Testis (tissue), 3 donors: ENCODE data around the gene BIRC7. TPM values are rescaled to one million over a fixed set of nuclear protein-coding genes. Genes with fewer than 3 reads are reported as not detected.
A peak's percentile ranks its signal among the peaks of the same experiment; 100 is the strongest.

Experiments
- DNase-seq: peaks from one replicate; pipeline ENCODE4 v3.0.0-alpha.2; 2019
- H3K27ac ChIP-seq, 2 donors: fragments of 200-600 bp; sonication (generic); one replicate each; pipeline ENCODE4 v1.5.1; 2019
- H3K27me3 ChIP-seq: fragments of 200-600 bp; sonication (generic); one replicate; pipeline ENCODE4 v1.5.1; 2019
- H3K36me3 ChIP-seq: fragments of 200-600 bp; sonication (generic); one replicate; pipeline ENCODE4 v1.5.1; 2017; ENCODE audit warnings: low read depth; ENCODE audit errors: missing control alignments
- H3K4me1 ChIP-seq: fragments of 200-600 bp; sonication (generic); one replicate; pipeline ENCODE4 v1.5.1; 2019
- H3K4me3 ChIP-seq, 2 donors: fragments of 200-600 bp; sonication (generic); one replicate each; pipeline ENCODE4 v1.5.1; 2017 to 2019
- H3K9me3 ChIP-seq: fragments of 200-600 bp; sonication (generic); one replicate; pipeline ENCODE4 v1.5.1; 2017
- POLR2A ChIP-seq: fragments of 450-650 bp; IDR thresholded peaks from one replicate; pipeline ENCODE4 v1.6.1; 2017; ENCODE audit warnings: antibody characterized with exemption, mild to moderate bottlenecking, moderate library complexity
- WGBS, 2 donors: methylation state at CpG; one replicate each; pipeline ENCODE4 v1.1.5; 2018; 5-methylcytosine and 5-hydroxymethylcytosine counted together
- intact Hi-C: fragments of 100-400 bp; cut with DNase I; formaldehyde crosslinking; loops from one replicate; pipeline ENCODE4 v1.15.1; 2023; ENCODE audit warnings: low total_unique reads
- polyA plus RNA-seq: library from polyadenylated mRNA; stranded (reverse); fragments of 350-450 nt; fragmentation: Illumina TruSeq; extraction: RNeasy Lipid Tissue Mini Kit (QIAGEN cat#74804); gene quantifications from one replicate; pipeline ENCODE4 v1.2.3, GENCODE V29; 2014; ENCODE audit warnings: low read depth, low replicate concordance; ENCODE audit not compliant: insufficient read depth
- total RNA-seq, 2 donors: library from RNA; depleted of rRNA; stranded (reverse); fragments of >200 nt; gene quantifications; one replicate each; pipeline ENCODE4 v1.2.3, GENCODE V29; 2016
- TF ChIP-seq, protein P1 (sequence below), 3 experiments: fragments of 450-650 bp in 2 of 3; fragments of 200-600 bp in 1 of 3; sonication (generic) in 1 of 3; IDR thresholded peaks; one replicate each; pipeline ENCODE4 v1.5.1; 2016 to 2019; ENCODE audit warnings: antibody characterized with exemption in 3 of 3, mild to moderate bottlenecking in 2 of 3, moderate library complexity in 1 of 3

The BIRC7 gene
- total and polyA plus RNA-seq, 3 donors from 2014 or later, result 0.24 to 0.33 (median 0.25) TPM

DNA sequence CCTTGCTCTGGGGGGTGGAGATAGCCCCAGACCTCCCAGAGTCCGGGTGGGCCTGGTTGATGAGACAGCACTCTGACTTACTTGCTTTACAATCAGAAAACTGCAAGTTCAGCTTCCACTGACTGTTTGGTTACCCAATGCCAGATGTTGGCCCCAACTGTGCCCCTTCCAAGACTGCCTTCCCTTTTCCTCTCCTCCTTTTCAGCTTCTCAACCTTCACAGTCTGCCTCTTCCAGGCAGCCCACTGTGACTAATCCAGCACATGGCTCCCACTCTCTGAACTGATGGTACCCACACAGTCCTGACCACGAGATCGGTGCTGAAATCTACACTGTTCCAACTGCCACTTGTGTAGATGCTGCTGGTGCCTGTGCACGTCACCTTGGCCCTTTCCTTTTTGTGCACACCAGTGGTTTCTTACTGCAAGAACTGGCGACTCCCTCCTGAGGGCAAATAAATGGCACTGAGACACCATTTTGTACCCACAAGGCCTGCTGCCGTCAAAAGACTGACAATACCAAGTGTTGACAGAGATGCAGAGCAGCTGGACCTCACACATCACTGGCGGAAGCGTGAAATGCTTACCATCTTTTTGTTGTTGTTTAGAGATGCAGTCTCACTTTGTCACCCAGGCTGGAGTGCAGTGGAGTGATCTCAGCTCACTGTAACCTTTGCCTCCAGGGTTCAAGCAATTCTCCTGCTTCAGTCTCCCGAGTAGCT is 35.1 kb downstream of the BIRC7 start:
- 88 to 90% methylated on average over 9 of the region's 9 CpGs for WGBS, 2 donors
- TF ChIP-seq POLR2A, result no peak
- TF ChIP-seq, protein P1, sequence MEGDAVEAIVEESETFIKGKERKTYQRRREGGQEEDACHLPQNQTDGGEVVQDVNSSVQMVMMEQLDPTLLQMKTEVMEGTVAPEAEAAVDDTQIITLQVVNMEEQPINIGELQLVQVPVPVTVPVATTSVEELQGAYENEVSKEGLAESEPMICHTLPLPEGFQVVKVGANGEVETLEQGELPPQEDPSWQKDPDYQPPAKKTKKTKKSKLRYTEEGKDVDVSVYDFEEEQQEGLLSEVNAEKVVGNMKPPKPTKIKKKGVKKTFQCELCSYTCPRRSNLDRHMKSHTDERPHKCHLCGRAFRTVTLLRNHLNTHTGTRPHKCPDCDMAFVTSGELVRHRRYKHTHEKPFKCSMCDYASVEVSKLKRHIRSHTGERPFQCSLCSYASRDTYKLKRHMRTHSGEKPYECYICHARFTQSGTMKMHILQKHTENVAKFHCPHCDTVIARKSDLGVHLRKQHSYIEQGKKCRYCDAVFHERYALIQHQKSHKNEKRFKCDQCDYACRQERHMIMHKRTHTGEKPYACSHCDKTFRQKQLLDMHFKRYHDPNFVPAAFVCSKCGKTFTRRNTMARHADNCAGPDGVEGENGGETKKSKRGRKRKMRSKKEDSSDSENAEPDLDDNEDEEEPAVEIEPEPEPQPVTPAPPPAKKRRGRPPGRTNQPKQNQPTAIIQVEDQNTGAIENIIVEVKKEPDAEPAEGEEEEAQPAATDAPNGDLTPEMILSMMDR (IDR thresholded peaks at IDR 0.05), result no peak
- H3K4me3 ChIP-seq, result no peak overlapping the region
- intact Hi-C loops, result no loop called here
- no peaks in the 10 kb centered on the region for H3K27me3 ChIP-seq
- H3K9me3 ChIP-seq, result no peaks in the 10 kb centered on the region
- peaks cover 17% of the 10 kb centered on the region for H3K4me1 ChIP-seq
- H3K27ac ChIP-seq, result no peak overlapping the region
- DNase-seq, result no peak
- no peaks in the 10 kb centered on the region for H3K36me3 ChIP-seq

DNA sequence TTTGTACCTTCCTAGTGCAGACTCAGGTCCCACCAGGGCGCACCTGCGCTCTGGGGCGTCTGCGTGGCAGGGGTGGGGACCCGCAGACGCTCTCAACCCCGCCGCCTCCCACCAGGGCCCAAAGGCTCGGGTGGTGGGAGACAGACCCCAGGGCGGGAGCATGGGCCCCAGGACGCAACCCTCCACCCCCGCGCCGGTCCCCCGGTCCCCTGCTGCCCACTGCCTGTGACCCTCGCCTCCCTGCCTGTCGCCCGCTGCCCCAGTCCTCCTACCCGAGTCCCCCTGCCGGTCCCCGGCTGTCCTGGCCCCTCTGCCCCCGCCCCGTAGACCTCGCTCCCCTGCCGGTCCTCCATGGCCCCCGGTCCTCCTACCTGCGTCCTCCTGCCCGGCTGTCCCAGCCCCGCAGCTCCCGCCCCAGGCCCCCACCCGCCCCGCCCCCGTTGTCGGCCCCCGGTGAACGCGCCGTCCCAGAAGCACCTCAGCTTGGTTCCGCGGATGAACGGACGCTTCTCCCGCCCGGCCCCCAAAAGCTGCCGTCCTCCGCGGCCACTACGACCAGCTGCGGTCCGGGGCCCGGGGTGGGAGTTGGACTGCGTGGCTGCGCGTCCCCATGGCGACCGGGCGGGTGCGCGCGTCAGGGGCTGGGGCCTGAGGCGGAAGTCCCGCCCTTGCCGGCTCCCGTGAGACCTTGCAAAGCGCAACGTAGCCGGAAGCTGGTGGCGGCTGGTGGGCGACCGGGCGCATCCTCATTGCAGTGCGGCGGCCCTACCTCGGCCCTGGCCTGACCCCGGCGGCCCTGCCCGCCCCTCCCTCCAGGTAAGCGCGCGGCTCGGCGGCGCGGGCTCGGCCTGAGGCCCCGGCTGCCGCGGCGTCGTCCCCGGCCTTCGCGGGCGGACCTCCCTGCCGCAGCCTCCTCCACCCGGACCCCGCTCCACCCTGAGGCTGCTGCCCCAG is 36.7 kb downstream of the BIRC7 start, which contains the start of gene ARFGAP1:
Gene ARFGAP1, plus strand, starts transcription at position 709 of the 954 bp plus-strand sequence. CDS start 2,768 bp downstream, outside the sequence.
- DNase-seq, result peak; percentile 96
- H3K36me3 ChIP-seq, result no peaks in the 10 kb centered on the region
- H3K4me3 ChIP-seq, result peak within 1 kb of the TSS; percentile 78 to 97
- intact Hi-C loops, result no loop called here
- no peak for TF ChIP-seq POLR2A
- TF ChIP-seq, protein P1 (IDR thresholded peaks at IDR 0.05), result no peak
- H3K9me3 ChIP-seq, result no peaks in the 10 kb centered on the region
- WGBS, 2 donors, result 3 to 4% methylated on average over 24 to 76 of the region's 97 CpGs
- H3K4me1 ChIP-seq, result peaks cover 17% of the 10 kb centered on the region
- H3K27ac ChIP-seq, result peak within 1 kb of the TSS; percentile 63 to 82
- no peaks in the 10 kb centered on the region for H3K27me3 ChIP-seq

DNA sequence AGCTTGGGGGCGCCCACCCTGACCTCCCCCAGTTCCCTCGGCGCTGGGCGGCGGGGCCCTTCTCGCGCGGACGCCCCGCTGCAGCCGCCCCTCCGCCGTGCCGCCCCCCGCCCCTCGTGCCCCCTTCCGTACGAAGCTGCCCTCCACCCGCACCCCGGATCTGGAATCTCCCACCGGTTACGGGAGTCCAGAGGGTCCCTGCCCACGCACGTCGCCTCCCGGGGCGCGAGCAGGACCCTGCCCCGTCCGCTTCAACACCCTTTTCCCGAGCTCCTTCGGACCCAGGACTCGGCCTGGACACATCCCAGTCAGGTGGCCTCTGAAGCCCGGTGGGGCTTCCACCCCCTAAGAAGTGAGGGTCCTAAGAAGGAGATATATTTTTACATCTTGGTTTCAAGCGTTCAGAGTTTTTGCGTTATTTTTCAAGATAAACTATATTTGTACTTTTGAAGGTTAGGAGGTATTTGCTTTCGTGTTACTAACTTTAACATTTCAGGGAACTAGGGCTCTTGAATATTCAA is 37.4 kb downstream of the BIRC7 start:
- Histone ChIP-seq H3K27me3 (no peaks in the 10 kb centered on the region), H3K27ac (peak overlapping the region; percentile 63 to 82), H3K9me3 (no peaks in the 10 kb centered on the region), H3K4me1 (peaks cover 17% of the 10 kb centered on the region), H3K36me3 (no peaks in the 10 kb centered on the region), H3K4me3 (peak overlapping the region; percentile 78 to 97)
- intact Hi-C loops, result no loop called here
- TF ChIP-seq POLR2A, result no peak
- TF ChIP-seq, protein P1 (IDR thresholded peaks at IDR 0.05), result no peak
- 0 to 1% methylated on average over 16 to 37 of the region's 37 CpGs for WGBS, 2 donors
- no peak for DNase-seq

DNA sequence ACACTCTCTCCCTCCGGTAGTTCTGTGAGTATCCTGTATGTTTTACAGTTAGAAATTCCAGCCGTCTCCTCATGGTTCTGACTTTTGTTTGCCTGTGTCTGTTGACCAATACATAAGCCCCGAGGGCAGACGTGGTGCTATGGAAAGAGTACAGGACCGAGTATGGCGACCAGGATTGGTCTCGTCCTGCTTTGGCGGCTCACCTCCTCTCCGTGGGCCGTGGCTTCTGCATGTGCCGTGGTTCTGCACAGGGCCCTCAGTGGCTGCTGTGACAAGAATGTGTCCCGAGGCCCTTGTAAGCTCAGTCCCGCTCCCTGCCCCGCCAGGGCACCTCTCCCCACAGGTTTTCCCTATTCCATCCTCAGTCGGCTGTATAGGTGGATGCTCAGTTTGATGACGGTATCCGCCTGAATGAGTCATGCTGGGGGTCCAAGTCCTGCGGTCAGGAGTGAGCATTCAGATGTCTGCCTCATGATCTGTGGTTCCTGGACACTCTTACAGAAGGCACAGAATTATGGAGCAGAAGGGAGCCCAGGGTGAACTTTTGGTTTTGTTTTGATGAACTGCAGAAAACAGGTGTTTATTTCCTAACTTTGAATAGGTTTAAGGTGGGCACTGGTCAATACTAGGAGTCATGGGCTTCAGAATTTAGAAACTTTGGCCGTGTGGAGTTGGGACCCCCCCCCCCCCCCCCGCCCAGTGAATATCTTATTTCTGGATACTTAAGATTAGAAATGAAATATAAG is 38.1 kb downstream of the BIRC7 start:
- 13 to 23% methylated on average over 20 of the region's 20 CpGs for WGBS, 2 donors
- peak overlapping the region in 1 of 2 donors; percentile 14 for H3K27ac ChIP-seq
- no peak for DNase-seq
- H3K9me3 ChIP-seq, result no peaks in the 10 kb centered on the region
- TF ChIP-seq, protein P1 (IDR thresholded peaks at IDR 0.05), result no peak
- TF ChIP-seq POLR2A, result no peak
- H3K4me3 ChIP-seq, result peak overlapping the region; percentile 78 to 97
- no peaks in the 10 kb centered on the region for H3K36me3 ChIP-seq
- intact Hi-C loops, result no loop called here
- H3K4me1 ChIP-seq, result peaks cover 17% of the 10 kb centered on the region
- no peaks in the 10 kb centered on the region for H3K27me3 ChIP-seq
